Neural cell (in vitro differentiated cells): ENCODE data around the gene TECPR2. TPM values are rescaled to one million over a fixed set of nuclear protein-coding genes. Genes with fewer than 3 reads are reported as not detected.

ENCODE experiments used
- H2AFZ ChIP-seq: fragments of 200-600, 300-800 bp; sonication (generic), shearing (Covaris generic); 2 replicates; pipeline ENCODE4 v1.6.0; 2014; ENCODE audit warnings: low read depth, mild to moderate bottlenecking, antibody characterized with exemption, low read length, moderate library complexity
- H3F3A ChIP-seq: fragments of 200-600 bp; shearing (Covaris generic); 2 replicates; pipeline ENCODE4 v1.6.1; 2016; ENCODE audit warnings: mild to moderate bottlenecking, moderate library complexity, mixed read lengths, antibody characterized with exemption, low read length; ENCODE audit not compliant: insufficient read depth, poor library complexity, severe bottlenecking
- H3K27ac ChIP-seq: fragments of 200-600, 300-800 bp; sonication (generic), shearing (Covaris generic); 2 replicates; pipeline ENCODE4 v1.5.1; 2014; ENCODE audit warnings: mild to moderate bottlenecking, low read length, moderate library complexity
- H3K27me3 ChIP-seq: fragments of 300-800, 200-600 bp; sonication (generic), shearing (Covaris generic); 2 replicates; pipeline ENCODE4 v1.6.0; 2014; ENCODE audit warnings: mild to moderate bottlenecking, low read depth, low read length, moderate library complexity; ENCODE audit not compliant: insufficient read depth
- H3K36me3 ChIP-seq: fragments of 300-800, 200-600 bp; sonication (generic), shearing (Covaris generic); 2 replicates; pipeline ENCODE4 v1.5.1; 2014; ENCODE audit warnings: mild to moderate bottlenecking, antibody characterized with exemption, low read length, moderate library complexity; ENCODE audit not compliant: insufficient read depth
- H3K4me2 ChIP-seq: fragments of 300-800, 200-600 bp; sonication (generic), shearing (Covaris generic); 2 replicates; pipeline ENCODE4 v1.6.0; 2014; ENCODE audit warnings: mild to moderate bottlenecking, low read length
- H3K4me3 ChIP-seq: fragments of 300-800, 200-600 bp; sonication (generic), shearing (Covaris generic); 2 replicates; pipeline ENCODE4 v1.5.1; 2014; ENCODE audit warnings: mild to moderate bottlenecking, low read length, moderate library complexity
- H3K79me2 ChIP-seq: fragments of 200-600 bp; shearing (Covaris generic); replicated peaks from 2 replicates; pipeline ENCODE4 v1.6.0; 2014; ENCODE audit warnings: mild to moderate bottlenecking, low read length, moderate library complexity; ENCODE audit not compliant: insufficient read depth
- H3K9ac ChIP-seq: fragments of 300-800, 200-600 bp; sonication (generic), shearing (Covaris generic); 2 replicates; pipeline ENCODE4 v1.6.1; 2016; ENCODE audit warnings: mild to moderate bottlenecking, low read length, mixed read lengths
- H3K9me2 ChIP-seq: fragments of 200-600 bp; shearing (Covaris generic); 2 replicates; pipeline ENCODE4 v1.6.1; 2016; ENCODE audit warnings: mild to moderate bottlenecking, low read length, mixed read lengths; ENCODE audit not compliant: insufficient read depth
- H3K9me3 ChIP-seq: fragments of 200-600, 300-800 bp; sonication (generic), shearing (Covaris generic); 2 replicates; pipeline ENCODE4 v1.6.1; 2016; ENCODE audit warnings: mild to moderate bottlenecking, mixed run types, low read length, moderate library complexity, mixed read lengths
- H4K20me1 ChIP-seq: fragments of 200-600 bp; shearing (Covaris generic); 2 replicates; pipeline ENCODE4 v1.6.1; 2016; ENCODE audit warnings: mild to moderate bottlenecking, mixed run types; ENCODE audit not compliant: insufficient read depth
- CTCF ChIP-seq: fragments of 450-650 bp; IDR thresholded peaks from 2 replicates; pipeline ENCODE4 v1.5.1; 2014; ENCODE audit warnings: antibody characterized with exemption, mild to moderate bottlenecking, moderate library complexity; ENCODE audit not compliant: poor library complexity, severe bottlenecking
- MXI1 ChIP-seq: fragments of 450-650 bp; conservative IDR thresholded peaks from 2 replicates; pipeline ENCODE4 v1.6.1; 2014; ENCODE audit warnings: antibody characterized with exemption, mild to moderate bottlenecking; ENCODE audit not compliant: poor library complexity, severe bottlenecking
- POLR2AphosphoS5 ChIP-seq: IDR thresholded peaks from 2 replicates; pipeline ENCODE4 v1.6.1; 2012
- RAD21 ChIP-seq: fragments of 450-650 bp; conservative IDR thresholded peaks from 2 replicates; pipeline ENCODE4 v1.6.1; 2014; ENCODE audit warnings: antibody characterized with exemption, mild to moderate bottlenecking, moderate library complexity
- SMC3 ChIP-seq: fragments of 450-650 bp; conservative IDR thresholded peaks from 2 replicates; pipeline ENCODE4 v1.6.1; 2014; ENCODE audit warnings: antibody characterized with exemption, mild to moderate bottlenecking, moderate library complexity; ENCODE audit not compliant: poor library complexity
- polyA plus RNA-seq: library from polyadenylated mRNA; depleted of rRNA; stranded (reverse); fragments of >200 nt; gene quantifications from 2 replicates; pipeline ENCODE4 v1.2.3, GENCODE V29; 2014

TECPR2 gene
- polyA plus RNA-seq, 1 donor from 2014 or later: 7.0 TPM

GRCh38 chr14:102525219-102525928, 162.6 kb downstream of the TECPR2 start:
- H4K20me1 ChIP-seq: no peaks in the 10 kb centered on the region
- H3K4me2 ChIP-seq: peak overlapping the region; percentile 59
- peak overlapping the region; percentile 41 for H2AFZ ChIP-seq
- peak overlapping the region; percentile 64 for H3K9ac ChIP-seq
- H3K36me3 ChIP-seq: no peaks in the 10 kb centered on the region
- peak overlapping the region; percentile 78 for H3K4me3 ChIP-seq
- H3F3A ChIP-seq: no peaks in the 10 kb centered on the region
- H3K9me3 ChIP-seq: no peaks in the 10 kb centered on the region
- no peak for TF ChIP-seq RAD21
- H3K27me3 ChIP-seq: no peaks in the 10 kb centered on the region
- no peak overlapping the region for H3K27ac ChIP-seq
- no peaks in the 10 kb centered on the region for H3K9me2 ChIP-seq
- H3K79me2 ChIP-seq: no peaks in the 10 kb centered on the region

GRCh38 chr14:102525929-102526497, 163.3 kb downstream of the TECPR2 start:
- Histone ChIP-seq H3K27me3 (no peaks in the 10 kb centered on the region), H3K9me2 (no peaks in the 10 kb centered on the region), H3F3A (no peaks in the 10 kb centered on the region), H3K9ac (no peak overlapping the region), H3K27ac (no peak overlapping the region), H3K79me2 (no peaks in the 10 kb centered on the region), H2AFZ (no peak overlapping the region), H3K4me2 (no peak overlapping the region), H3K36me3 (no peaks in the 10 kb centered on the region), H3K4me3 (no peak overlapping the region), H3K9me3 (no peaks in the 10 kb centered on the region), H4K20me1 (no peaks in the 10 kb centered on the region)
- TF ChIP-seq RAD21 (no peak), MXI1 (no peak)

GRCh38 chr14:102528431-102529170, 165.9 kb downstream of the TECPR2 start:
- no peak for TF ChIP-seq POLR2AphosphoS5
- no peak for TF ChIP-seq CTCF
- no peak for TF ChIP-seq SMC3
- TF ChIP-seq RAD21: no peak
- no peak overlapping the region for H3K4me2 ChIP-seq
- H3K27ac ChIP-seq: no peak overlapping the region
- no peaks in the 10 kb centered on the region for H3F3A ChIP-seq
- no peaks in the 10 kb centered on the region for H3K36me3 ChIP-seq
- H3K79me2 ChIP-seq: no peaks in the 10 kb centered on the region
- H3K9me3 ChIP-seq: no peaks in the 10 kb centered on the region
- no peaks in the 10 kb centered on the region for H3K9me2 ChIP-seq
- no peak overlapping the region for H3K9ac ChIP-seq
- H4K20me1 ChIP-seq: no peaks in the 10 kb centered on the region
- no peaks in the 10 kb centered on the region for H3K27me3 ChIP-seq
- no peak overlapping the region for H3K4me3 ChIP-seq
- H2AFZ ChIP-seq: no peak overlapping the region
